C4-2B (cell line): Measurements from ENCODE around the gene DZANK1.

ENCODE experiments used
- H3K27ac ChIP-seq: fragments of 450-650 bp; 2 replicates; pipeline ENCODE4 v1.5.1; 2017
- CTCF ChIP-seq: fragments of 450-650 bp; conservative IDR thresholded peaks from 2 replicates; pipeline ENCODE4 v1.5.1; 2017; ENCODE audit warnings: mild to moderate bottlenecking
- ZFX ChIP-seq: fragments of 450-650 bp; IDR thresholded peaks from 2 replicates; pipeline ENCODE4 v1.6.1; 2017

DZANK1 gene

GRCh38 chr20:18436847-18437246 is 30.0 kb downstream of the DZANK1 start:
- H3K27ac ChIP-seq: no peak overlapping the region
- TF ChIP-seq ZFX: no peak
- TF ChIP-seq CTCF: no peak

- no peak for TF ChIP-seq ZFX
- TF ChIP-seq CTCF: no peak
These were observed 35.6 kb downstream of the DZANK1 start for GRCh38 chr20:18431206-18431605.

GRCh38 chr20:18430172-18430826 is 36.5 kb downstream of the DZANK1 start:
- TF ChIP-seq CTCF: no peak
- TF ChIP-seq ZFX: no peak
- H3K27ac ChIP-seq: no peak overlapping the region

More at GRCh38 chr20:18431206-18431605, 35.6 kb downstream of the DZANK1 start:
- no peak overlapping the region for H3K27ac ChIP-seq

GRCh38 chr20:18428490-18429173 is 38.2 kb downstream of the DZANK1 start:
- TF ChIP-seq ZFX: no peak
- TF ChIP-seq CTCF: no peak
- H3K27ac ChIP-seq: peak overlapping the region; percentile 67

GRCh38 chr20:18427214-18427613 is 39.6 kb downstream of the DZANK1 start:
- TF ChIP-seq CTCF (no peak), ZFX (no peak)
- no peak overlapping the region for H3K27ac ChIP-seq

GRCh38 chr20:18421608-18422007 is 45.2 kb downstream of the DZANK1 start:
- TF ChIP-seq CTCF (no peak), ZFX (no peak)
- H3K27ac ChIP-seq: no peak overlapping the region

- H3K27ac ChIP-seq: no peak overlapping the region
- no peak for TF ChIP-seq ZFX
- TF ChIP-seq CTCF: no peak
These were observed 50.3 kb downstream of the DZANK1 start for GRCh38 chr20:18416486-18416885.
